PC-9 (cell line): ENCODE measurements around the gene RINL.

Experiments
- EZH2 ChIP-seq: fragments of 200-600 bp; sonication (generic); IDR thresholded peaks from 2 replicates; pipeline ENCODE4 v1.8.0; 2017; ENCODE audit warnings: antibody characterized with exemption, low read depth
- TF ChIP-seq, protein P1 (sequence below): fragments of 200-600 bp; sonication (generic); conservative IDR thresholded peaks from 2 replicates; pipeline ENCODE4 v1.6.1; 2017; ENCODE audit warnings: mixed run types, antibody characterized with exemption, mild to moderate bottlenecking, moderate library complexity

DNA sequence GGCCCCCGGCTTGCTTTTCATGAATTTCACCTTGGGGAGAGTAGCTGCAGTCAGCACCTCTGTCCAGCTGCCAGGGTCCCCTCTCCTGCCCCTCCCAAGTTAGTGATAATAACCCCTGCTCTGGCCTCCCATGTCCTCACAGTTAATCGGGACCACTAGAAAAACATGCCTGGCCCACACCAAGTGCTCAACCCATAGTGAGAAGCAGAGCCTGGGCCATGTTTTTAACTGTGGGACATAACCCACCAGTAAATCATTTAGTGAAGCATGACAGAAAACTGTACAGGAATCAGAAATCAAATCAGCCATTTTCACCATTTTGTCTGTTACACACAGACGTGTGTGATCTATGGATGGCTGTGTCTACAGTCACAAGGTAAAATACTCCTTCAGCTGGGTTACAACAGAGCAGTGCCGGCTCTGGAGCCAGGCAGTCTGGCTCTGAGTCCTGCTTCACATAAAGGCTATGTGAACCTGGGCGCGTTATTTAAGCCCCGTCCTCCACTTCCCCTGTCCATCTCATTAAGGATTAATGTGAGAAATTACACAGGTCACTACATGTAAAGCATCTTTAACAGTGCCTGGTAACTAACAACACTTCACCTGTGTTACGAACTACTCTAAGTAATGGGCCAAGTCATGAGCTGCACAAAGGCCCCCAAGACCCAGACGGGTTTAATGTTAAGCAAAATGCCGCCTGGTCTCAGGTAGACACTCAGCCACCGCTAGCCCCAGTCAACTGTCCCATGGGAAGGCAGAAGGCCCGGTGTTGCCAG lies 38.9 kb downstream of the RINL start:
- TF ChIP-seq, protein P1, sequence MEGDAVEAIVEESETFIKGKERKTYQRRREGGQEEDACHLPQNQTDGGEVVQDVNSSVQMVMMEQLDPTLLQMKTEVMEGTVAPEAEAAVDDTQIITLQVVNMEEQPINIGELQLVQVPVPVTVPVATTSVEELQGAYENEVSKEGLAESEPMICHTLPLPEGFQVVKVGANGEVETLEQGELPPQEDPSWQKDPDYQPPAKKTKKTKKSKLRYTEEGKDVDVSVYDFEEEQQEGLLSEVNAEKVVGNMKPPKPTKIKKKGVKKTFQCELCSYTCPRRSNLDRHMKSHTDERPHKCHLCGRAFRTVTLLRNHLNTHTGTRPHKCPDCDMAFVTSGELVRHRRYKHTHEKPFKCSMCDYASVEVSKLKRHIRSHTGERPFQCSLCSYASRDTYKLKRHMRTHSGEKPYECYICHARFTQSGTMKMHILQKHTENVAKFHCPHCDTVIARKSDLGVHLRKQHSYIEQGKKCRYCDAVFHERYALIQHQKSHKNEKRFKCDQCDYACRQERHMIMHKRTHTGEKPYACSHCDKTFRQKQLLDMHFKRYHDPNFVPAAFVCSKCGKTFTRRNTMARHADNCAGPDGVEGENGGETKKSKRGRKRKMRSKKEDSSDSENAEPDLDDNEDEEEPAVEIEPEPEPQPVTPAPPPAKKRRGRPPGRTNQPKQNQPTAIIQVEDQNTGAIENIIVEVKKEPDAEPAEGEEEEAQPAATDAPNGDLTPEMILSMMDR, result peak; percentile 30; the same call in 1 of the 2 replicates
- no peak for TF ChIP-seq EZH2
